ENCODE results near the gene CHD1.
"Not testable (repeated sequence)": the region's sequence is repeated elsewhere in the genome, so short reads cannot be mapped to it uniquely, and the experiment has no call there.

CHD1 gene

GRCh38 chr5:98928873-98929709 lies at the start of gene CHD1:
Gene CHD1 (minus strand): TSS chr5:98929007. CDS start chr5:98926386, 2,621 bp downstream.
- peak; percentile 99 for DNase-seq

- DNase-seq = no peak
Observed at GRCh38 chr5:98978528-98978927, 49.7 kb upstream of the CHD1 start.

- no peak for DNase-seq
Observed at GRCh38 chr5:98977723-98978122, 48.9 kb upstream of the CHD1 start.

- DNase-seq = no peak
Observed at GRCh38 chr5:98975682-98976407, 47.0 kb upstream of the CHD1 start.

- DNase-seq = no peak
Observed at GRCh38 chr5:98975223-98975622, 46.4 kb upstream of the CHD1 start.

GRCh38 chr5:98969400-98969799 lies 40.6 kb upstream of the CHD1 start:
- no peak for DNase-seq

- DNase-seq = no peak
Observed at GRCh38 chr5:98968056-98968564, 39.3 kb upstream of the CHD1 start.

GRCh38 chr5:98965226-98965625 lies 36.4 kb upstream of the CHD1 start:
- no peak for DNase-seq

- DNase-seq = no peak
Observed at GRCh38 chr5:98964621-98965020, 35.8 kb upstream of the CHD1 start.

- DNase-seq = no peak
Observed at GRCh38 chr5:98963019-98963418, 34.2 kb upstream of the CHD1 start.

- no peak for DNase-seq
Observed at GRCh38 chr5:98962587-98962986, 33.8 kb upstream of the CHD1 start.

- DNase-seq = no peak
Observed at GRCh38 chr5:98961665-98962344, 33.0 kb upstream of the CHD1 start.

GRCh38 chr5:98957307-98957706 lies 28.5 kb upstream of the CHD1 start:
- no peak for DNase-seq

- not testable (repeated sequence) for DNase-seq
Observed at GRCh38 chr5:98955888-98956287, 27.1 kb upstream of the CHD1 start.

GRCh38 chr5:98955471-98955870 lies 26.7 kb upstream of the CHD1 start:
- not testable (repeated sequence) for DNase-seq

GRCh38 chr5:98954392-98955028 lies 25.7 kb upstream of the CHD1 start:
- DNase-seq = no peak

GRCh38 chr5:98942847-98943246 lies 14.0 kb upstream of the CHD1 start:
- DNase-seq = no peak

- no peak for DNase-seq
Observed at GRCh38 chr5:98941131-98941883, 12.5 kb upstream of the CHD1 start.

GRCh38 chr5:98940581-98940980 lies 11.8 kb upstream of the CHD1 start:
- DNase-seq = no peak

- DNase-seq = no peak
Observed at GRCh38 chr5:98938464-98938863, 9.7 kb upstream of the CHD1 start.

- no peak for DNase-seq
Observed at GRCh38 chr5:98936948-98937715, 8.3 kb upstream of the CHD1 start.
